Measurements from ENCODE around the gene ABAT. TPM values are rescaled to one million over a fixed set of nuclear protein-coding genes. Genes with fewer than 3 reads are reported as not detected.

Gene ABAT
- total and polyA plus RNA-seq, 2 experiments from 2014 or later, result 31.2 to 59.1 TPM

GRCh38 chr16:8774208-8774607 is 99.8 kb downstream of the ABAT start:
- H3K4me3 ChIP-seq, result no peak overlapping the region
- no peak overlapping the region for H2AFZ ChIP-seq
- no peaks in the 10 kb centered on the region for H3K36me3 ChIP-seq (replicated peaks; ENCODE audit: insufficient read depth, low read depth)
- DNase-seq (ENCODE audit: low spot score), result no peak
- H4K20me1 ChIP-seq (ENCODE audit: insufficient read depth, poor library complexity, severe bottlenecking), result no peaks in the 10 kb centered on the region
- no peaks in the 10 kb centered on the region for H3K4me1 ChIP-seq (ENCODE audit: insufficient read depth)
- H3K9me2 ChIP-seq (replicated peaks; ENCODE audit: insufficient read depth), result no peaks in the 10 kb centered on the region
- H3K9me3 ChIP-seq (ENCODE audit: low read depth), result no peaks in the 10 kb centered on the region
- no peaks in the 10 kb centered on the region for H3K27me3 ChIP-seq
- no peaks in the 10 kb centered on the region for H3K79me2 ChIP-seq
- no peak overlapping the region for H3K4me2 ChIP-seq
- TF ChIP-seq CTCF (IDR thresholded peaks at IDR 0.05; ENCODE audit: poor library complexity) (no peak), EZH2 (IDR thresholded peaks at IDR 0.05; ENCODE audit: borderline replicate concordance) (no peak), EZH2phosphoT487 (IDR thresholded peaks at IDR 0.05; ENCODE audit: low read depth, severe bottlenecking, unreplicated experiment) (no peak)
- H3K27ac ChIP-seq, result no peak overlapping the region
- WGBS (ENCODE audit: low lambda C conversion rate, missing lambda C conversion rate), result 81% methylated on average over 11 of the region's 11 CpGs

GRCh38 chr16:8775359-8775758 is 100.9 kb downstream of the ABAT start:
- Histone ChIP-seq H3K36me3 (replicated peaks; ENCODE audit: insufficient read depth, low read depth) (no peaks in the 10 kb centered on the region), H3K9me3 (ENCODE audit: low read depth) (no peaks in the 10 kb centered on the region), H3K4me1 (ENCODE audit: insufficient read depth) (no peaks in the 10 kb centered on the region), H3K9me2 (replicated peaks; ENCODE audit: insufficient read depth) (no peaks in the 10 kb centered on the region), H3K79me2 (no peaks in the 10 kb centered on the region), H4K20me1 (ENCODE audit: insufficient read depth, poor library complexity, severe bottlenecking) (no peaks in the 10 kb centered on the region), H3K27me3 (no peaks in the 10 kb centered on the region), H3K4me3 (no peak overlapping the region), H3K4me2 (no peak overlapping the region), H2AFZ (no peak overlapping the region), H3K27ac (no peak overlapping the region)
- WGBS (ENCODE audit: low lambda C conversion rate, missing lambda C conversion rate), result 100% methylated on average over 1 of the region's 1 CpG
- TF ChIP-seq EZH2phosphoT487 (IDR thresholded peaks at IDR 0.05; ENCODE audit: low read depth, severe bottlenecking, unreplicated experiment) (no peak), EZH2 (IDR thresholded peaks at IDR 0.05; ENCODE audit: borderline replicate concordance) (no peak), CTCF (IDR thresholded peaks at IDR 0.05; ENCODE audit: poor library complexity) (no peak)
- DNase-seq (ENCODE audit: low spot score), result no peak

GRCh38 chr16:8776129-8776584 is 101.7 kb downstream of the ABAT start:
- H3K4me1 ChIP-seq (ENCODE audit: insufficient read depth), result no peaks in the 10 kb centered on the region
- H3K4me2 ChIP-seq, result no peak overlapping the region
- no peaks in the 10 kb centered on the region for H3K9me3 ChIP-seq (ENCODE audit: low read depth)
- H4K20me1 ChIP-seq (ENCODE audit: insufficient read depth, poor library complexity, severe bottlenecking), result no peaks in the 10 kb centered on the region
- no peak overlapping the region for H3K4me3 ChIP-seq
- no peaks in the 10 kb centered on the region for H3K9me2 ChIP-seq (replicated peaks; ENCODE audit: insufficient read depth)
- no peaks in the 10 kb centered on the region for H3K36me3 ChIP-seq (replicated peaks; ENCODE audit: insufficient read depth, low read depth)
- no peak overlapping the region for H3K27ac ChIP-seq
- no peaks in the 10 kb centered on the region for H3K79me2 ChIP-seq
- no peak for DNase-seq (ENCODE audit: low spot score)
- WGBS (ENCODE audit: low lambda C conversion rate, missing lambda C conversion rate), result 80% methylated on average over 12 of the region's 12 CpGs
- no peaks in the 10 kb centered on the region for H3K27me3 ChIP-seq
- TF ChIP-seq EZH2phosphoT487 (IDR thresholded peaks at IDR 0.05; ENCODE audit: low read depth, severe bottlenecking, unreplicated experiment), result no peak
- TF ChIP-seq CTCF (IDR thresholded peaks at IDR 0.05; ENCODE audit: poor library complexity), result no peak
- TF ChIP-seq EZH2 (IDR thresholded peaks at IDR 0.05; ENCODE audit: borderline replicate concordance), result no peak
- H2AFZ ChIP-seq, result no peak overlapping the region

GRCh38 chr16:8777217-8777616 is 102.8 kb downstream of the ABAT start:
- no peak overlapping the region for H3K4me3 ChIP-seq
- no peaks in the 10 kb centered on the region for H3K36me3 ChIP-seq (replicated peaks; ENCODE audit: insufficient read depth, low read depth)
- WGBS (ENCODE audit: low lambda C conversion rate, missing lambda C conversion rate), result 88% methylated on average over 7 of the region's 7 CpGs
- H3K4me1 ChIP-seq (ENCODE audit: insufficient read depth), result no peaks in the 10 kb centered on the region
- no peak for TF ChIP-seq EZH2 (IDR thresholded peaks at IDR 0.05; ENCODE audit: borderline replicate concordance)
- no peak for TF ChIP-seq EZH2phosphoT487 (IDR thresholded peaks at IDR 0.05; ENCODE audit: low read depth, severe bottlenecking, unreplicated experiment)
- no peaks in the 10 kb centered on the region for H4K20me1 ChIP-seq (ENCODE audit: insufficient read depth, poor library complexity, severe bottlenecking)
- H3K9me3 ChIP-seq (ENCODE audit: low read depth), result no peaks in the 10 kb centered on the region
- no peaks in the 10 kb centered on the region for H3K79me2 ChIP-seq
- H3K27ac ChIP-seq, result no peak overlapping the region
- H3K9me2 ChIP-seq (replicated peaks; ENCODE audit: insufficient read depth), result no peaks in the 10 kb centered on the region
- no peak for DNase-seq (ENCODE audit: low spot score)
- no peak overlapping the region for H3K4me2 ChIP-seq
- H3K27me3 ChIP-seq, result no peaks in the 10 kb centered on the region
- H2AFZ ChIP-seq, result no peak overlapping the region
